ENCODE results near the gene EHBP1. TPM values are rescaled to one million over a fixed set of nuclear protein-coding genes. Genes with fewer than 3 reads are reported as not detected.

Gene EHBP1
- total and polyA plus RNA-seq, 2 experiments from 2014 or later: 27.2 to 47.9 TPM

DNA sequence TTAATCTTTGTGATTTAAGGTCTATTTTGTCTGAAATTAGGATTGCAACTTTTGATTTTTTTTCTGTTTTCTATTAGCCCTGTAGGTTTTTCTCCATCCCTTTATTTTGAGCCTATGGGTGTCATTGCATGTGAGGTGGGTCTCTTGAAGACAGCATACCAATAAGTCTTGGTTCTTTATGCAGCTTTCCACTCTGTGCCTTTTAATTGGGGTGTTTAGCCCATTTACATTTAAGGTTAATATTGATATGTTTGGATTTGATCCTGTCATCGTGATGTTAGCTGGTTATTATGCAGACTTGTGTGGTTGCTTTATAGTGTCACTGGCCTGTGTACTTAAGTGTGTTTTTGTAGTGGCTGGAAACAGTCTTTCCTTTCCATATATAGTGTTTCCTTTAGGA lies 17.7 kb downstream of the EHBP1 start (continued):
- TF ChIP-seq, protein P1, sequence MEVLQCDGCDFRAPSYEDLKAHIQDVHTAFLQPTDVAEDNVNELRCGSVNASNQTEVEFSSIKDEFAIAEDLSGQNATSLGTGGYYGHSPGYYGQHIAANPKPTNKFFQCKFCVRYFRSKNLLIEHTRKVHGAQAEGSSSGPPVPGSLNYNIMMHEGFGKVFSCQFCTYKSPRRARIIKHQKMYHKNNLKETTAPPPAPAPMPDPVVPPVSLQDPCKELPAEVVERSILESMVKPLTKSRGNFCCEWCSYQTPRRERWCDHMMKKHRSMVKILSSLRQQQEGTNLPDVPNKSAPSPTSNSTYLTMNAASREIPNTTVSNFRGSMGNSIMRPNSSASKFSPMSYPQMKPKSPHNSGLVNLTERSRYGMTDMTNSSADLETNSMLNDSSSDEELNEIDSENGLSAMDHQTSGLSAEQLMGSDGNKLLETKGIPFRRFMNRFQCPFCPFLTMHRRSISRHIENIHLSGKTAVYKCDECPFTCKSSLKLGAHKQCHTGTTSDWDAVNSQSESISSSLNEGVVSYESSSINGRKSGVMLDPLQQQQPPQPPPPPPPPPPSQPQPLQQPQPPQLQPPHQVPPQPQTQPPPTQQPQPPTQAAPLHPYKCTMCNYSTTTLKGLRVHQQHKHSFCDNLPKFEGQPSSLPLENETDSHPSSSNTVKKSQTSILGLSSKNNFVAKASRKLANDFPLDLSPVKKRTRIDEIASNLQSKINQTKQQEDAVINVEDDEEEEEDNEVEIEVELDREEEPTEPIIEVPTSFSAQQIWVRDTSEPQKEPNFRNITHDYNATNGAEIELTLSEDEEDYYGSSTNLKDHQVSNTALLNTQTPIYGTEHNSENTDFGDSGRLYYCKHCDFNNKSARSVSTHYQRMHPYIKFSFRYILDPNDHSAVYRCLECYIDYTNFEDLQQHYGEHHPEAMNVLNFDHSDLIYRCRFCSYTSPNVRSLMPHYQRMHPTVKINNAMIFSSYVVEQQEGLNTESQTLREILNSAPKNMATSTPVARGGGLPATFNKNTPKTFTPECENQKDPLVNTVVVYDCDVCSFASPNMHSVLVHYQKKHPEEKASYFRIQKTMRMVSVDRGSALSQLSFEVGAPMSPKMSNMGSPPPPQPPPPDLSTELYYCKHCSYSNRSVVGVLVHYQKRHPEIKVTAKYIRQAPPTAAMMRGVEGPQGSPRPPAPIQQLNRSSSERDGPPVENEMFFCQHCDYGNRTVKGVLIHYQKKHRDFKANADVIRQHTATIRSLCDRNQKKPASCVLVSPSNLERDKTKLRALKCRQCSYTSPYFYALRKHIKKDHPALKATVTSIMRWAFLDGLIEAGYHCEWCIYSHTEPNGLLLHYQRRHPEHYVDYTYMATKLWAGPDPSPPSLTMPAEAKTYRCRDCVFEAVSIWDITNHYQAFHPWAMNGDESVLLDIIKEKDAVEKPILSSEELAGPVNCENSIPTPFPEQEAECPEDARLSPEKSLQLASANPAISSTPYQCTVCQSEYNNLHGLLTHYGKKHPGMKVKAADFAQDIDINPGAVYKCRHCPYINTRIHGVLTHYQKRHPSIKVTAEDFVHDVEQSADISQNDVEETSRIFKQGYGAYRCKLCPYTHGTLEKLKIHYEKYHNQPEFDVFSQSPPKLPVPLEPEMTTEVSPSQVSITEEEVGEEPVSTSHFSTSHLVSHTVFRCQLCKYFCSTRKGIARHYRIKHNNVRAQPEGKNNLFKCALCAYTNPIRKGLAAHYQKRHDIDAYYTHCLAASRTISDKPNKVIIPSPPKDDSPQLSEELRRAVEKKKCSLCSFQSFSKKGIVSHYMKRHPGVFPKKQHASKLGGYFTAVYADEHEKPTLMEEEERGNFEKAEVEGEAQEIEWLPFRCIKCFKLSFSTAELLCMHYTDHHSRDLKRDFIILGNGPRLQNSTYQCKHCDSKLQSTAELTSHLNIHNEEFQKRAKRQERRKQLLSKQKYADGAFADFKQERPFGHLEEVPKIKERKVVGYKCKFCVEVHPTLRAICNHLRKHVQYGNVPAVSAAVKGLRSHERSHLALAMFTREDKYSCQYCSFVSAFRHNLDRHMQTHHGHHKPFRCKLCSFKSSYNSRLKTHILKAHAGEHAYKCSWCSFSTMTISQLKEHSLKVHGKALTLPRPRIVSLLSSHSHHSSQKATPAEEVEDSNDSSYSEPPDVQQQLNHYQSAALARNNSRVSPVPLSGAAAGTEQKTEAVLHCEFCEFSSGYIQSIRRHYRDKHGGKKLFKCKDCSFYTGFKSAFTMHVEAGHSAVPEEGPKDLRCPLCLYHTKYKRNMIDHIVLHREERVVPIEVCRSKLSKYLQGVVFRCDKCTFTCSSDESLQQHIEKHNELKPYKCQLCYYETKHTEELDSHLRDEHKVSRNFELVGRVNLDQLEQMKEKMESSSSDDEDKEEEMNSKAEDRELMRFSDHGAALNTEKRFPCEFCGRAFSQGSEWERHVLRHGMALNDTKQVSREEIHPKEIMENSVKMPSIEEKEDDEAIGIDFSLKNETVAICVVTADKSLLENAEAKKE (CRISPR knock-in tag; IDR thresholded peaks at IDR 0.05): no peak
- TF ChIP-seq, protein P2, sequence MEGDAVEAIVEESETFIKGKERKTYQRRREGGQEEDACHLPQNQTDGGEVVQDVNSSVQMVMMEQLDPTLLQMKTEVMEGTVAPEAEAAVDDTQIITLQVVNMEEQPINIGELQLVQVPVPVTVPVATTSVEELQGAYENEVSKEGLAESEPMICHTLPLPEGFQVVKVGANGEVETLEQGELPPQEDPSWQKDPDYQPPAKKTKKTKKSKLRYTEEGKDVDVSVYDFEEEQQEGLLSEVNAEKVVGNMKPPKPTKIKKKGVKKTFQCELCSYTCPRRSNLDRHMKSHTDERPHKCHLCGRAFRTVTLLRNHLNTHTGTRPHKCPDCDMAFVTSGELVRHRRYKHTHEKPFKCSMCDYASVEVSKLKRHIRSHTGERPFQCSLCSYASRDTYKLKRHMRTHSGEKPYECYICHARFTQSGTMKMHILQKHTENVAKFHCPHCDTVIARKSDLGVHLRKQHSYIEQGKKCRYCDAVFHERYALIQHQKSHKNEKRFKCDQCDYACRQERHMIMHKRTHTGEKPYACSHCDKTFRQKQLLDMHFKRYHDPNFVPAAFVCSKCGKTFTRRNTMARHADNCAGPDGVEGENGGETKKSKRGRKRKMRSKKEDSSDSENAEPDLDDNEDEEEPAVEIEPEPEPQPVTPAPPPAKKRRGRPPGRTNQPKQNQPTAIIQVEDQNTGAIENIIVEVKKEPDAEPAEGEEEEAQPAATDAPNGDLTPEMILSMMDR (conservative IDR thresholded peaks at IDR 0.05; ENCODE audit: low read depth in 2 of 2): no peak

DNA sequence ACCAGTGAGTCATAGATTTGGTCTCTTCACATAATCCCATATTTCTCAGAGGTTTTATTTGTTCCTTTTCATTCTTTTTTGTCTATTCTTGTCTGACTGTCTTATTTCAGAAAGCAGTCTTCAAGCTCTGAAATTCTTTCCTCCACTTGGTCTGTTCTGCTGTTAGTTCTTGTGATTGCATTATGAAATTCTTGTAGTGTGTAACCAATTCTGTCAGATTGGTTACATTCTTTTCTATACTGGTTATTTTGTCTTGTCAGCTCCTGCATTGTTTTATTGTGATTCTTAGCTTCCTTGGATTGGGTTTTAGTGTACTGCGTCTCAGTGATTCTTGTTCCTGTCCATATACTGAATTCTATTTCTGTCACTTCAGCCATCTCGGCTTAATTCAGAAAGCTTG lies 18.6 kb downstream of the EHBP1 start:
- Histone ChIP-seq H2AFZ (no peak overlapping the region), H3K79me2 (replicated peaks; ENCODE audit: insufficient read depth) (peaks cover 93% of the 10 kb centered on the region), H3K27ac (ENCODE audit: low read depth) (no peak overlapping the region), H3K4me2 (no peak overlapping the region), H3K4me3 (no peak overlapping the region), H3K36me3 (ENCODE audit: insufficient read depth) (no peaks in the 10 kb centered on the region), H3K27me3 (ENCODE audit: insufficient read depth) (no peaks in the 10 kb centered on the region), H3K4me1 (ENCODE audit: insufficient read depth) (0 out of 2 replicates have a peak, but pooled peaks cover 7% of the 10 kb centered on the region), H4K20me1 (replicated peaks; ENCODE audit: insufficient read depth) (peaks cover 22% of the 10 kb centered on the region), H3K9me2 (ENCODE audit: insufficient read depth) (no peaks in the 10 kb centered on the region), H3F3A (replicated peaks; ENCODE audit: low read depth) (no peaks in the 10 kb centered on the region)
- Mint-ChIP-seq H3K4me1 (peaks cover 25% of the 10 kb centered on the region), H3K27ac (no peak overlapping the region), H3K36me3 (ENCODE audit: low read depth) (peaks cover 21% of the 10 kb centered on the region), H3K27me3 (ENCODE audit: insufficient read depth, low read depth, poor library complexity) (peaks cover 4% of the 10 kb centered on the region), H3K9me3 (peaks cover 5% of the 10 kb centered on the region; the same call in 1 of the 3 replicates), H3K4me3 (no peak overlapping the region; the same call in 2 of the 3 replicates)
- DNase-seq (ENCODE audit: low spot score) (no peak), ATAC-seq (no peak)
- TF ChIP-seq, protein P3, sequence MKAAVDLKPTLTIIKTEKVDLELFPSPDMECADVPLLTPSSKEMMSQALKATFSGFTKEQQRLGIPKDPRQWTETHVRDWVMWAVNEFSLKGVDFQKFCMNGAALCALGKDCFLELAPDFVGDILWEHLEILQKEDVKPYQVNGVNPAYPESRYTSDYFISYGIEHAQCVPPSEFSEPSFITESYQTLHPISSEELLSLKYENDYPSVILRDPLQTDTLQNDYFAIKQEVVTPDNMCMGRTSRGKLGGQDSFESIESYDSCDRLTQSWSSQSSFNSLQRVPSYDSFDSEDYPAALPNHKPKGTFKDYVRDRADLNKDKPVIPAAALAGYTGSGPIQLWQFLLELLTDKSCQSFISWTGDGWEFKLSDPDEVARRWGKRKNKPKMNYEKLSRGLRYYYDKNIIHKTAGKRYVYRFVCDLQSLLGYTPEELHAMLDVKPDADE (IDR thresholded peaks at IDR 0.05): no peak
- TF ChIP-seq, protein P4, sequence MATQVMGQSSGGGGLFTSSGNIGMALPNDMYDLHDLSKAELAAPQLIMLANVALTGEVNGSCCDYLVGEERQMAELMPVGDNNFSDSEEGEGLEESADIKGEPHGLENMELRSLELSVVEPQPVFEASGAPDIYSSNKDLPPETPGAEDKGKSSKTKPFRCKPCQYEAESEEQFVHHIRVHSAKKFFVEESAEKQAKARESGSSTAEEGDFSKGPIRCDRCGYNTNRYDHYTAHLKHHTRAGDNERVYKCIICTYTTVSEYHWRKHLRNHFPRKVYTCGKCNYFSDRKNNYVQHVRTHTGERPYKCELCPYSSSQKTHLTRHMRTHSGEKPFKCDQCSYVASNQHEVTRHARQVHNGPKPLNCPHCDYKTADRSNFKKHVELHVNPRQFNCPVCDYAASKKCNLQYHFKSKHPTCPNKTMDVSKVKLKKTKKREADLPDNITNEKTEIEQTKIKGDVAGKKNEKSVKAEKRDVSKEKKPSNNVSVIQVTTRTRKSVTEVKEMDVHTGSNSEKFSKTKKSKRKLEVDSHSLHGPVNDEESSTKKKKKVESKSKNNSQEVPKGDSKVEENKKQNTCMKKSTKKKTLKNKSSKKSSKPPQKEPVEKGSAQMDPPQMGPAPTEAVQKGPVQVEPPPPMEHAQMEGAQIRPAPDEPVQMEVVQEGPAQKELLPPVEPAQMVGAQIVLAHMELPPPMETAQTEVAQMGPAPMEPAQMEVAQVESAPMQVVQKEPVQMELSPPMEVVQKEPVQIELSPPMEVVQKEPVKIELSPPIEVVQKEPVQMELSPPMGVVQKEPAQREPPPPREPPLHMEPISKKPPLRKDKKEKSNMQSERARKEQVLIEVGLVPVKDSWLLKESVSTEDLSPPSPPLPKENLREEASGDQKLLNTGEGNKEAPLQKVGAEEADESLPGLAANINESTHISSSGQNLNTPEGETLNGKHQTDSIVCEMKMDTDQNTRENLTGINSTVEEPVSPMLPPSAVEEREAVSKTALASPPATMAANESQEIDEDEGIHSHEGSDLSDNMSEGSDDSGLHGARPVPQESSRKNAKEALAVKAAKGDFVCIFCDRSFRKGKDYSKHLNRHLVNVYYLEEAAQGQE (IDR thresholded peaks at IDR 0.05; ENCODE audit: unreplicated experiment): no peak
- no peak for TF ChIP-seq EZH2 (IDR thresholded peaks at IDR 0.05; ENCODE audit: low read depth, unreplicated experiment)

Data from GM23338 (cell line).